Memory B cell (primary cell): ENCODE measurements around the gene GNAI3.

Experiments used
- ATAC-seq: fragments of 150-1000 bp; cut with Tn5 transposase; 2 replicates; pipeline ENCODE4 v1.10.0; 2021; ENCODE audit warnings: low read depth, mild to moderate bottlenecking, moderate library complexity
- DNase-seq, 2 donors: peaks; one replicate each; pipeline ENCODE4 v3.0.0; 2022; ENCODE audit warnings: low spot score in 2 of 2
- H3K27ac Mint-ChIP-seq: one replicate; pipeline ENCODE4 v1.8.0; 2022; ENCODE audit warnings: mild to moderate bottlenecking, moderate library complexity, mixed read lengths
- H3K27me3 Mint-ChIP-seq: one replicate; pipeline ENCODE4 v1.8.0; 2022; ENCODE audit warnings: mixed read lengths
- H3K36me3 Mint-ChIP-seq: one replicate; pipeline ENCODE4 v1.8.0; 2022; ENCODE audit warnings: mild to moderate bottlenecking, mixed read lengths
- H3K4me1 Mint-ChIP-seq: one replicate; pipeline ENCODE4 v1.8.0; 2022; ENCODE audit warnings: mixed read lengths
- H3K4me3 Mint-ChIP-seq: one replicate; pipeline ENCODE4 v1.8.0; 2022; ENCODE audit warnings: mild to moderate bottlenecking, moderate library complexity, mixed read lengths
- H3K9me3 Mint-ChIP-seq: one replicate; pipeline ENCODE4 v1.8.0; 2022; ENCODE audit warnings: mixed read lengths

Gene GNAI3

GRCh38 chr1:109625176-109625575 lies 76.8 kb downstream of the GNAI3 start:
- DNase-seq = no peak
- Mint-ChIP-seq H3K36me3 (peaks cover 24% of the 10 kb centered on the region), H3K9me3 (no peaks in the 10 kb centered on the region), H3K27ac (peak overlapping the region; percentile 94), H3K27me3 (no peaks in the 10 kb centered on the region), H3K4me1 (peaks cover 38% of the 10 kb centered on the region), H3K4me3 (peak overlapping the region; percentile 33)
- no peak for ATAC-seq

- Mint-ChIP-seq H3K4me3 (peak overlapping the region; percentile 33), H3K27me3 (no peaks in the 10 kb centered on the region), H3K4me1 (peaks cover 35% of the 10 kb centered on the region), H3K9me3 (no peaks in the 10 kb centered on the region), H3K27ac (peak overlapping the region; percentile 56), H3K36me3 (peaks cover 24% of the 10 kb centered on the region)
- DNase-seq = no peak
- ATAC-seq = no peak
Measured at GRCh38 chr1:109625601-109626560, 77.5 kb downstream of the GNAI3 start.

GRCh38 chr1:109626682-109627408 lies 78.4 kb downstream of the GNAI3 start:
- ATAC-seq (no peak), DNase-seq (no peak)
- Mint-ChIP-seq H3K4me1 (peaks cover 32% of the 10 kb centered on the region), H3K27ac (no peak overlapping the region), H3K4me3 (no peak overlapping the region), H3K9me3 (no peaks in the 10 kb centered on the region), H3K27me3 (no peaks in the 10 kb centered on the region), H3K36me3 (peaks cover 29% of the 10 kb centered on the region)

GRCh38 chr1:109627692-109628399 lies 79.4 kb downstream of the GNAI3 start:
- H3K27ac Mint-ChIP-seq = no peak overlapping the region
- DNase-seq (no peak), ATAC-seq (no peak)
- H3K27me3 Mint-ChIP-seq = no peaks in the 10 kb centered on the region
- H3K9me3 Mint-ChIP-seq = no peaks in the 10 kb centered on the region
- peaks cover 22% of the 10 kb centered on the region for H3K4me1 Mint-ChIP-seq
- no peak overlapping the region for H3K4me3 Mint-ChIP-seq
- H3K36me3 Mint-ChIP-seq = peaks cover 29% of the 10 kb centered on the region

GRCh38 chr1:109628540-109629321 lies 80.3 kb downstream of the GNAI3 start:
- H3K27me3 Mint-ChIP-seq = no peaks in the 10 kb centered on the region
- ATAC-seq = no peak
- H3K9me3 Mint-ChIP-seq = no peaks in the 10 kb centered on the region
- peaks cover 29% of the 10 kb centered on the region for H3K36me3 Mint-ChIP-seq
- DNase-seq = no peak
- H3K27ac Mint-ChIP-seq = no peak overlapping the region
- peaks cover 14% of the 10 kb centered on the region for H3K4me1 Mint-ChIP-seq
- no peak overlapping the region for H3K4me3 Mint-ChIP-seq

GRCh38 chr1:109629372-109630030 lies 81.1 kb downstream of the GNAI3 start:
- Mint-ChIP-seq H3K4me3 (no peak overlapping the region), H3K27ac (no peak overlapping the region), H3K27me3 (no peaks in the 10 kb centered on the region), H3K36me3 (peaks cover 29% of the 10 kb centered on the region), H3K4me1 (peaks cover 11% of the 10 kb centered on the region), H3K9me3 (no peaks in the 10 kb centered on the region)
- ATAC-seq = no peak
- no peak for DNase-seq

- H3K9me3 Mint-ChIP-seq = no peaks in the 10 kb centered on the region
- ATAC-seq (peak; percentile 35), DNase-seq (no peak)
- H3K4me3 Mint-ChIP-seq = no peak overlapping the region
- no peaks in the 10 kb centered on the region for H3K27me3 Mint-ChIP-seq
- H3K27ac Mint-ChIP-seq = no peak overlapping the region
- peaks cover 29% of the 10 kb centered on the region for H3K36me3 Mint-ChIP-seq
- peaks cover 11% of the 10 kb centered on the region for H3K4me1 Mint-ChIP-seq
Measured at GRCh38 chr1:109630081-109630897, 81.9 kb downstream of the GNAI3 start.

- Mint-ChIP-seq H3K4me3 (no peak overlapping the region), H3K36me3 (peaks cover 26% of the 10 kb centered on the region), H3K27me3 (no peaks in the 10 kb centered on the region), H3K27ac (no peak overlapping the region), H3K9me3 (no peaks in the 10 kb centered on the region), H3K4me1 (peaks cover 11% of the 10 kb centered on the region)
- ATAC-seq (no peak), DNase-seq (no peak)
Measured at GRCh38 chr1:109630898-109631512, 82.6 kb downstream of the GNAI3 start.

GRCh38 chr1:109631513-109632505 lies 83.4 kb downstream of the GNAI3 start:
- ATAC-seq = no peak
- no peaks in the 10 kb centered on the region for H3K27me3 Mint-ChIP-seq
- H3K27ac Mint-ChIP-seq = no peak overlapping the region
- H3K4me3 Mint-ChIP-seq = no peak overlapping the region
- no peaks in the 10 kb centered on the region for H3K9me3 Mint-ChIP-seq
- peaks cover 23% of the 10 kb centered on the region for H3K36me3 Mint-ChIP-seq
- DNase-seq = no peak
- peaks cover 11% of the 10 kb centered on the region for H3K4me1 Mint-ChIP-seq

- Mint-ChIP-seq H3K9me3 (no peaks in the 10 kb centered on the region), H3K27ac (no peak overlapping the region), H3K36me3 (peaks cover 17% of the 10 kb centered on the region), H3K4me1 (peaks cover 11% of the 10 kb centered on the region), H3K4me3 (no peak overlapping the region), H3K27me3 (no peaks in the 10 kb centered on the region)
- ATAC-seq (no peak), DNase-seq (no peak)
Measured at GRCh38 chr1:109632671-109633346, 84.4 kb downstream of the GNAI3 start.

- DNase-seq = no peak
- no peak overlapping the region for H3K27ac Mint-ChIP-seq
Measured at GRCh38 chr1:109634292-109634691, 85.9 kb downstream of the GNAI3 start.

More at GRCh38 chr1:109634292-109634691, 85.9 kb downstream of the GNAI3 start:
- no peak for ATAC-seq
- Mint-ChIP-seq H3K4me1 (peaks cover 11% of the 10 kb centered on the region), H3K27me3 (no peaks in the 10 kb centered on the region), H3K9me3 (no peaks in the 10 kb centered on the region), H3K4me3 (no peak overlapping the region), H3K36me3 (peaks cover 13% of the 10 kb centered on the region)
